ES-I3 (cell line): ENCODE results near the gene RRBP1.

Experiments used
- H3K36me3 ChIP-seq: 2 replicates; pipeline ENCODE4 v1.6.1; 2013; ENCODE audit warnings: mild to moderate bottlenecking, low read length, control low read depth, moderate library complexity; ENCODE audit not compliant: insufficient read depth
- H3K4me1 ChIP-seq: 2 replicates; pipeline ENCODE4 v1.6.1; 2013; ENCODE audit warnings: mild to moderate bottlenecking, control low read depth, low read length; ENCODE audit not compliant: insufficient read depth
- H3K9ac ChIP-seq: 2 replicates; pipeline ENCODE4 v1.6.1; 2013; ENCODE audit warnings: low read depth, mild to moderate bottlenecking, low read length, moderate library complexity
- H3K9me3 ChIP-seq: 2 replicates; pipeline ENCODE4 v1.6.1; 2013; ENCODE audit warnings: mild to moderate bottlenecking, low read length, moderate library complexity; ENCODE audit not compliant: control insufficient read depth, insufficient read depth

Gene RRBP1

GRCh38 chr20:17590245-17590644 lies 91.8 kb downstream of the RRBP1 start:
- Histone ChIP-seq H3K9ac (no peak overlapping the region), H3K4me1 (0 out of 2 replicates have a peak, but pooled peaks cover 3% of the 10 kb centered on the region), H3K9me3 (no peaks in the 10 kb centered on the region), H3K36me3 (0 out of 2 replicates have a peak, but pooled peaks cover 2% of the 10 kb centered on the region)

DNA sequence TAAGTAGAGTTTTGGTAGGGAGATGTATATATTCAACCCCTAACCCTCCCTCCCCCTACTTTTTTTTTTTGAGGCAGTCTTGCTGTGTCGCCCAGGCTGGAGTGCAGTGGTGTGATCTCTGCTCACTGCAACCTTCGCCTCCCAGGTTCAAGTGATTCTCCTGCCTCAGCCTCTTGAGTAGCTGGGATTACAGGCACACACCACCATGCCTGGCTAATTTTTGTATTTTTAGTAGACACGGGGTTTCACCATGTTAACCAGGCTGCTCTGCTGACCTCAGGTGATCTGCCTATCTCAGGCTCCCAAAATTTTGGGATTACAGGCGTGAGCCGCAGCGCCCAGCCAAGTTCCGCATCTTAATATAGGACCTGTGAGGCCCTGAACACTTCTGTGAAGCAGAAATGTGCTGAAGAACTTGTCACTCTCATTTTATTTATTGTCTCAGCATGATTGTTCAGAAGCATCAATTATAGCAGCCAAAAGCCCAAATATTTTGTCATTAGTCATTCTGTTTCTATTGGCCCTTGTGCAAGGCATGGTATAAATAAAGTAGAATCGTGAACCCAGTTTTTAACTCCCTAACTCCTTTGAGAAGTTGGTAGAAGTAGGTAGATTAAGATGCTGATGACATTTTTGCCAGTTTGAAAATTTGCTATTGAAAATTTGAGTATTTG lies 92.7 kb downstream of the RRBP1 start:
- Histone ChIP-seq H3K36me3 (0 out of 2 replicates have a peak, but pooled peaks cover 2% of the 10 kb centered on the region), H3K9ac (no peak overlapping the region), H3K9me3 (no peaks in the 10 kb centered on the region), H3K4me1 (0 out of 2 replicates have a peak, but pooled peaks cover 2% of the 10 kb centered on the region)

GRCh38 chr20:17587824-17588223 lies 94.2 kb downstream of the RRBP1 start:
- 0 out of 2 replicates have a peak, but pooled peaks cover 2% of the 10 kb centered on the region for H3K36me3 ChIP-seq
- H3K9me3 ChIP-seq: no peaks in the 10 kb centered on the region
- no peak overlapping the region for H3K9ac ChIP-seq
- H3K4me1 ChIP-seq: no peaks in the 10 kb centered on the region

GRCh38 chr20:17587148-17587547 lies 94.9 kb downstream of the RRBP1 start:
- Histone ChIP-seq H3K9ac (no peak overlapping the region), H3K9me3 (no peaks in the 10 kb centered on the region), H3K36me3 (0 out of 2 replicates have a peak, but pooled peaks cover 2% of the 10 kb centered on the region), H3K4me1 (no peaks in the 10 kb centered on the region)

DNA sequence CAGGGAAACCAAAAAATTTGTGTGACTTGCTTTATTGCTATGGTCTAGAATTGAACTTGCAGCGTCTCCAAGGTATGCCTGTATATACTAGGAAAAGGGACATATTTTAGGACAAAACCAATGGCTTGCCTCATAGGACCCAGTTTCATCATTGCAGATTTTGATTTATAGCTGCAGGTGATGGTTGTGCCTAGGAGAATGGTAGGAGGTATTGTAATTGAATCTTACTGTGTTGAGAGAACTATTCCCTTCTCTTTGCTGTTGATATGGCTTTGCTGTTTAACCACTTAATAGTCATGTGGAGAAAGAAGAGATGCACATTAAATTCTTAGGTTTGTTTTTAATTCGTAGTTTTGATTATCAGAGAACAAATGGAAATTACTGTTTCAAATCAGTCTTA lies 95.8 kb downstream of the RRBP1 start:
- Histone ChIP-seq H3K9me3 (no peaks in the 10 kb centered on the region), H3K36me3 (0 out of 2 replicates have a peak, but pooled peaks cover 2% of the 10 kb centered on the region), H3K4me1 (no peaks in the 10 kb centered on the region), H3K9ac (no peak overlapping the region; the same call in 1 of the 2 replicates)

DNA sequence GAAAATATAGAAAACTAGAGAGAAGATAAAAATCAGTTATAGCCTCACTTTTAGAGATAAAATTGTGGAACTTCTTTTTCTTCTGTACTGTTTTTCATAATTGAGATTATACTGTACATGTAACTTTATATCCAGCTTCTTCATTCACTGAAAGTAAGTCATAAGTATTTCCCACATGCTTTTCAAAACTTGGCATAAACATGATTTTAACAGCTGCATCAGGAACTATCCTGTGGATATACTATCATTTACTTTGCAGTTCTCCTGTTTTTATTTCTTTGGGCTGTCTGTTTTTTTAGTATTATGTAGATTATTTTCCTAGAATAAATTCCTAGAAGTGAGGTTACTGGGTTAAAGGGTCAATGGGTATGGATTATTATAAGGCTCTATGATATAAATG lies 97.4 kb downstream of the RRBP1 start:
- Histone ChIP-seq H3K9me3 (no peaks in the 10 kb centered on the region), H3K9ac (no peak overlapping the region), H3K4me1 (no peaks in the 10 kb centered on the region), H3K36me3 (0 out of 2 replicates have a peak, but pooled peaks cover 2% of the 10 kb centered on the region)

GRCh38 chr20:17583126-17583525 lies 98.9 kb downstream of the RRBP1 start:
- no peak overlapping the region for H3K9ac ChIP-seq
- 0 out of 2 replicates have a peak, but pooled peaks cover 2% of the 10 kb centered on the region for H3K36me3 ChIP-seq
- H3K9me3 ChIP-seq: no peaks in the 10 kb centered on the region
- H3K4me1 ChIP-seq: no peaks in the 10 kb centered on the region

GRCh38 chr20:17580895-17581294 lies 101.1 kb downstream of the RRBP1 start:
- no peaks in the 10 kb centered on the region for H3K9me3 ChIP-seq
- H3K36me3 ChIP-seq: no peaks in the 10 kb centered on the region
- H3K4me1 ChIP-seq: 0 out of 2 replicates have a peak, but pooled peaks cover under 1% of the 10 kb centered on the region
- no peak overlapping the region for H3K9ac ChIP-seq

DNA sequence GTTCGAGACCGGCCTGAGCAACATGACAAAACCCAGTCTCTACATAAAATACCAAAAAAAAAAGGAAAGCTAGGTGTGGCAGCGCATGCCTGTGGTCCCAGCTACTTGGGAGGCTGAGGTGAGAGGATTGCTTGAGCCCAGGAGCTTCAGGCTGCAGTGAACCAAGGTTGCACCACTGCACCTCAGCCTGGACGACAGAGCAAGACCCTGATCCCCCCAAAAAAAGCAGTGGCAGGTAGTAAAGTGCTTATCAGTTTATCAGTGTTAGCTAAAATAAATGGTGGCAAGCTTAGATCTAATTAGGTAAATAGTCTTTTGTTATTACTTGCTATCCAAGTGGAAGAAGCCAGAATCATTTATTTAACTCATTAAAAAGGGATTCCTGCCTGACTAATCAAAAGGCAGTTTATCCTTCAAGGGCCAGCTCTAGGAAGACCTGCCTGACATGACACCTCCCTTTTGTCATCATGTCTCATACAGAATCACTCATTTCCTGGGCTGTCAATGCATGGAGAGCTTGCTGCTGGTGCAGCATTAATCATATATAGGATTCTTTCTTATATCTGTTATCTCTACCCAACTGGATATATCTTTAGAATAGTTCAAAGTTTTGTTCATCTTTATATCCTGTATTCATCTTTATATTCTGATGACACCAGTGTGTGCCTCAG lies 102.5 kb downstream of the RRBP1 start:
- Histone ChIP-seq H3K36me3 (no peaks in the 10 kb centered on the region), H3K4me1 (peaks cover 4% of the 10 kb centered on the region; the same call in 1 of the 2 replicates), H3K9ac (no peak overlapping the region), H3K9me3 (no peaks in the 10 kb centered on the region)

GRCh38 chr20:17576215-17576614 lies 105.8 kb downstream of the RRBP1 start:
- Histone ChIP-seq H3K9ac (no peak overlapping the region), H3K4me1 (peaks cover 35% of the 10 kb centered on the region), H3K9me3 (no peaks in the 10 kb centered on the region), H3K36me3 (no peaks in the 10 kb centered on the region)

DNA sequence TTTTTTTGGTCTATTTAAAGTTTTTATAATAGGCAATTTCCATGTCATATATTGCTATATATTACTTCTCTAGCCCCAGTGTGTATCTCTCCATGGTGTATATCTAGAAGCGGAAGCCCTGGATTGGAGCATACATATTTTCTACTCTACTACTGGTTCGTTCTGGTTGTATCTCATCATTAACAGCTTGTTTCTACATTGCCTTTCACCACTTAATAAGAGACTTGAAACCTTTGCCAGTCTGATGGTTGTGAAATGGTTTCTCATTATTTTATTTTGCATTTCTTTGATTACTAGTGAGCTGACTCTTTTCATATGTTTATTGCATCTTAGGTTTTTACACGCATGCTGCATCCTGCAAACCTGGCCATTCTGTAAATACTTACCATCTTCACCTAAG lies 108.6 kb downstream of the RRBP1 start:
- Histone ChIP-seq H3K4me1 (peaks cover 35% of the 10 kb centered on the region), H3K36me3 (no peaks in the 10 kb centered on the region), H3K9me3 (no peaks in the 10 kb centered on the region), H3K9ac (no peak overlapping the region)

- Histone ChIP-seq H3K9ac (peak overlapping the region; percentile 93; the same call in 1 of the 2 replicates), H3K4me1 (peaks cover 38% of the 10 kb centered on the region), H3K9me3 (no peaks in the 10 kb centered on the region), H3K36me3 (no peaks in the 10 kb centered on the region)
Measured at GRCh38 chr20:17572034-17572638, 109.9 kb downstream of the RRBP1 start.

DNA sequence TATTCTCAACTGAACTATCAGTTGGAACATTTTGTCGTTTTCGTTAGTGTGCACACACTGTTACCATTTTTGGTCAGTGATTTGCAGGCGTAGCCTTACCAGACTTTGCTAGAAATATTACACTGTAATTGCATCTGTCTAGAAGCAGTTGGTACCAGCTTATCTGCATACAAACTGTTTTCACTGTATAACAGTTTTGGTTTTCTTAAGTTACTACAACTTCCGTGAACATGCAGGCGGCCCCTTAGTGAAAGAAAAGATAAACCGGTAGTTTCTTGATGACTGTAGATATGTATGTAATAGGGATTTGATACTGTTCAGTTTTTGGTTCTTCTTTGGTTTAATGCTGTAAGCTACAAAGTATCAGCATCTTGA lies 110.9 kb downstream of the RRBP1 start:
- Histone ChIP-seq H3K9ac (peak overlapping the region; percentile 93), H3K9me3 (peaks cover 3% of the 10 kb centered on the region), H3K4me1 (peaks cover 38% of the 10 kb centered on the region), H3K36me3 (no peaks in the 10 kb centered on the region)

GRCh38 chr20:17570347-17571152 lies 111.5 kb downstream of the RRBP1 start:
- peaks cover 34% of the 10 kb centered on the region for H3K4me1 ChIP-seq
- H3K9ac ChIP-seq: peak overlapping the region; percentile 93
- H3K9me3 ChIP-seq: peaks cover 3% of the 10 kb centered on the region
- H3K36me3 ChIP-seq: no peaks in the 10 kb centered on the region
